ENCODE results near the gene CFDP1. TPM values are rescaled to one million over a fixed set of nuclear protein-coding genes. Genes with fewer than 3 reads are reported as not detected.

Gene CFDP1
- total RNA-seq, 1 experiment from 2014 or later = 64.1 TPM

DNA sequence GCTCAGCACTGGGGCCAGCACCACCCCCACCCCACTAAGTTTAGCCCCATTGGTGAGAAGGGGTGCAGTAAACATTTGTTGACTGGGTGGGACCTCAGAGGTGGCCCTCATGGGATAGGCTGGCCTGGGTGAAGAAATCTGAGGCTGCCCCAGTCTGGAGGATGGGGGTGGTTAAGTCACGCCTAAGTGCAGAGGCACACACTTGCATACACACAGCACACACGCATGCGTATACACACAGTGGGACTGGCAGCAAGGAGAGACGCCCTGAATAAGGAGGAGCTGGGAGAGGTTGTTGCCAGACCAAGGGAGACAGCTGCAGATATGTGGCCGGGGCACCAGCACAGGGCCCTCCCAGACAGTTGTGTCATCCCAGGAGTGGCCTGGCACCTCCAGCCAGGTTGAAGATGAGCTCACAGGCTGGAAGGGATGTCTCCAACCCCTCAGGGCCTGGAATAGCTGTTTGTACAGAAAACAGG is 178.9 kb downstream of the CFDP1 start:
- intact Hi-C loops (cut with micrococcal nuclease; ENCODE audit: unreplicated experiment) = no loop called here
- Mint-ChIP-seq H3K4me1 (ENCODE audit: low read depth, unreplicated experiment) (peaks cover 48% of the 10 kb centered on the region), H3K27me3 (ENCODE audit: unreplicated experiment) (no peaks in the 10 kb centered on the region), H3K36me3 (ENCODE audit: insufficient read depth, unreplicated experiment) (peaks cover 48% of the 10 kb centered on the region), H3K4me3 (ENCODE audit: low read depth, unreplicated experiment) (no peak overlapping the region), H3K27ac (ENCODE audit: unreplicated experiment) (no peak overlapping the region), H3K9me3 (ENCODE audit: low read depth, unreplicated experiment) (no peaks in the 10 kb centered on the region)
- TF ChIP-seq, protein P1, sequence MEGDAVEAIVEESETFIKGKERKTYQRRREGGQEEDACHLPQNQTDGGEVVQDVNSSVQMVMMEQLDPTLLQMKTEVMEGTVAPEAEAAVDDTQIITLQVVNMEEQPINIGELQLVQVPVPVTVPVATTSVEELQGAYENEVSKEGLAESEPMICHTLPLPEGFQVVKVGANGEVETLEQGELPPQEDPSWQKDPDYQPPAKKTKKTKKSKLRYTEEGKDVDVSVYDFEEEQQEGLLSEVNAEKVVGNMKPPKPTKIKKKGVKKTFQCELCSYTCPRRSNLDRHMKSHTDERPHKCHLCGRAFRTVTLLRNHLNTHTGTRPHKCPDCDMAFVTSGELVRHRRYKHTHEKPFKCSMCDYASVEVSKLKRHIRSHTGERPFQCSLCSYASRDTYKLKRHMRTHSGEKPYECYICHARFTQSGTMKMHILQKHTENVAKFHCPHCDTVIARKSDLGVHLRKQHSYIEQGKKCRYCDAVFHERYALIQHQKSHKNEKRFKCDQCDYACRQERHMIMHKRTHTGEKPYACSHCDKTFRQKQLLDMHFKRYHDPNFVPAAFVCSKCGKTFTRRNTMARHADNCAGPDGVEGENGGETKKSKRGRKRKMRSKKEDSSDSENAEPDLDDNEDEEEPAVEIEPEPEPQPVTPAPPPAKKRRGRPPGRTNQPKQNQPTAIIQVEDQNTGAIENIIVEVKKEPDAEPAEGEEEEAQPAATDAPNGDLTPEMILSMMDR (IDR thresholded peaks at IDR 0.05; ENCODE audit: unreplicated experiment) = no peak
- DNase-seq = no peak
- CTCF ChIA-PET = interaction anchor here (1.0 to 1.8 kb wide), 2 partner anchors 9 to 51 kb away, joined by 3 to 7 read pairs; no protein-coding TSS in a partner anchor
- no TSS peak for BruUV-seq (replicated peaks)

DNA sequence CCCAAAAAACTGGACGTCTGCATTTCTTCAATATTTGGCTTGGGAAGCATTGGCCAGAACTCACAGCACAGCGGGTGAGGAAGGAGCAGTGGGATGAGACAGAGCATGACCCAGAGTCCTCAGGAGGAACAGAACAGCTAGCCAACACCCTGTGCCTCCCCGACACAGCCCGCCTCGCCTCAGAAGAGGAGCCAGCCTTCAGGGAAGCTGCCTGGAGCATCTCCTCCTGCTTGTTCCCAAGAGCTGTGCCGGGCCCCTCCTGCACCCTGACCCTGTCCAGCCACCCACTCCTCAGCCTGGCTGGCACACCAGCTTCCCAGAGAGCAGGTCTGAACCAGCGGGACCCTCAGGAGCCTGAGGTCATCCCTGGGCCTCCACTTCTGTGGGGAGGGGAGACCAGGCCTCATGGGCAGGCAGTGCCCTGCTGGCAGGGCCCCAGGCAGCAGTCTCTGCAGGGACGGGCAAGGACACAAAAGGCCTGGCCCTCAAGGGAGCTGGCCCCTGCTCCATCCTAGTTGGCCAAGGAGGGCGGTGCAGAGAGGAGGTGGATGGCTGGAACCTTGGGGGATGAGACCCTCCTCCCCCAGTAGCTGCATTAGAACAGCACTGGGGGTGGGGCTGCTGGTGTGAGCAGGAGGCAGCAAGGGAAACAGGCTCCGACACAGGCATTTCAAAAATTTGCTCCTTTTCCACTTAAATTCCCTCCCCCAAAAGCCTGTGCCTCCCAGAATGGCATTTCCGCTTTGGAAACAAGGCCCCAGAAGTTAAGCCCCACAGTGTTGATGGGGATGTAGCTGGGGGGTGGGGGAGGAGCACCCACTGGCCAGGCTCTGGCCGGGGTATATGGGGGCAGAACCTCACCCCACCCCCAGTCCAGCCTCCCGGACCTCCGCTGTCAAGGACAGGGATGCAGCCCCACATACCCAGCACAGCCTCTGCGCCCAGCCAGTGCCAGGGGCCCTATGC is 180.1 kb downstream of the CFDP1 start:
- intact Hi-C loops (cut with micrococcal nuclease; ENCODE audit: unreplicated experiment) = no loop called here
- H3K27ac Mint-ChIP-seq (ENCODE audit: unreplicated experiment) = no peak overlapping the region
- H3K4me1 Mint-ChIP-seq (ENCODE audit: low read depth, unreplicated experiment) = peaks cover 55% of the 10 kb centered on the region
- TF ChIP-seq, protein P1 (IDR thresholded peaks at IDR 0.05; ENCODE audit: unreplicated experiment) = no peak
- BruUV-seq (replicated peaks) = no TSS peak
- CTCF ChIA-PET = interaction anchor here (0.7 to 1.0 kb wide), 2 partner anchors 13 to 52 kb away, joined by 3 read pairs; no protein-coding TSS in a partner anchor
- H3K4me3 Mint-ChIP-seq (ENCODE audit: low read depth, unreplicated experiment) = no peak overlapping the region
- H3K27me3 Mint-ChIP-seq (ENCODE audit: unreplicated experiment) = no peaks in the 10 kb centered on the region
- H3K9me3 Mint-ChIP-seq (ENCODE audit: low read depth, unreplicated experiment) = no peaks in the 10 kb centered on the region
- no peak for DNase-seq
- H3K36me3 Mint-ChIP-seq (ENCODE audit: insufficient read depth, unreplicated experiment) = peaks cover 60% of the 10 kb centered on the region

DNA sequence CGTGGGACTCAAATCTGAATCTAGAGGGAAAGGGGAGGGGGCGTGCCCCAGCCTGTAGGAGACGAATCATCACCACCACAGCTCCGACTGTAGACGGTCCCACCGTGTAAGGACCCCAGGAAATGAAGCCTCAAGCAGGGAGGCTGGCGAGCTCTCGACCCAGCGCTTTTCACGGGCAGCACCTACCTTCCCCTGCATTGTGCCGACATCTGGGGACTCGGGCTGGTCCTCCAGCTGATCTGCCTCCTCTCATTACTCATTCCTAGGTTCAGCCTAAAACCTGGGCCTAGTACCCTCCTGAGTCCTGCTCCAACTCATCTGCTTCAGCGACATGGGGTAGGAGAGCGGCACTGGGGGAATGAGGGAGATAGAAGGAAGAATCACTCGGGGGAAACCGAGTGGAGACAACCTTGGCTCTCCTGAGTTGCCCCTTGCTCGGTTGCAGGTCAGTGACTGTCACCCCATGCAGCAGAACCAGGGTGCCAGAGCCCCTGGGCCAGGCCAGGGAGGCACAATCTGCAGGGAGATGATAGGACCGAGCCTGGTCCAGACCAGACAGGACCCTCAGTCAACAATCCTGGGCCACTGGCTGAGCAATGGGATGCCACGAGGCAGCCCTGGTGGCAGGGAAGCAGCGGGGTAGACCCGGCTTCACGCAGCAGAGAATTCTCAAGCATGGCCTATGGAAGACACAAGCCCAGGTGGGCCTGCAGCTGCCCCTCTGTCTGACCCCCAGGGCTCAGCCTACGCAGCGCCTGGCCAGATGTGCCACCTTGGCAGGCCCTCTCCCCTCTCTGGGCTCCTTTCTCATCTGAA is 181.0 kb downstream of the CFDP1 start:
- H3K4me1 Mint-ChIP-seq (ENCODE audit: low read depth, unreplicated experiment) = peaks cover 56% of the 10 kb centered on the region
- TSS peak; percentile 9 for BruUV-seq (replicated peaks)
- H3K27ac Mint-ChIP-seq (ENCODE audit: unreplicated experiment) = peak overlapping the region; percentile 92
- TF ChIP-seq, protein P1 (IDR thresholded peaks at IDR 0.05; ENCODE audit: unreplicated experiment) = no peak
- intact Hi-C loops (cut with micrococcal nuclease; ENCODE audit: unreplicated experiment) = no loop called here
- H3K36me3 Mint-ChIP-seq (ENCODE audit: insufficient read depth, unreplicated experiment) = peaks cover 67% of the 10 kb centered on the region
- CTCF ChIA-PET = interaction anchor here (0.7 kb wide), 1 partner anchor 14 kb away, joined by 3 read pairs; no protein-coding TSS in a partner anchor
- H3K27me3 Mint-ChIP-seq (ENCODE audit: unreplicated experiment) = no peaks in the 10 kb centered on the region
- H3K4me3 Mint-ChIP-seq (ENCODE audit: low read depth, unreplicated experiment) = peak overlapping the region; percentile 96
- no peak for DNase-seq
- H3K9me3 Mint-ChIP-seq (ENCODE audit: low read depth, unreplicated experiment) = no peaks in the 10 kb centered on the region

All from Calu3 (cell line).